ENCODE results near the gene OPCML.

OPCML gene

GRCh38 chr11:132579634-132580327, 952.5 kb downstream of the OPCML start:
- Histone ChIP-seq H4K20me1 (ENCODE audit: insufficient read depth, low read length, poor library complexity, severe bottlenecking) (no peaks in the 10 kb centered on the region), H3K4me1 (ENCODE audit: insufficient read depth, low read length, poor library complexity, severe bottlenecking) (no peaks in the 10 kb centered on the region), H3K4me2 (ENCODE audit: low read depth, low read length, poor library complexity, severe bottlenecking) (no peak overlapping the region), H3K27me3 (ENCODE audit: insufficient read depth, low read length, poor library complexity, severe bottlenecking) (no peaks in the 10 kb centered on the region), H3F3A (ENCODE audit: low read depth) (no peaks in the 10 kb centered on the region), H3K4me3 (ENCODE audit: low read length, poor library complexity, severe bottlenecking) (no peak overlapping the region), H3K9me2 (replicated peaks; ENCODE audit: low read depth, low read length) (no peaks in the 10 kb centered on the region), H3K79me2 (ENCODE audit: insufficient read depth, low read length) (no peaks in the 10 kb centered on the region), H3K9ac (ENCODE audit: low read depth, low read length, poor library complexity, severe bottlenecking) (no peak overlapping the region), H3K36me3 (ENCODE audit: insufficient read depth, low read length) (no peaks in the 10 kb centered on the region), H3K9me3 (ENCODE audit: insufficient read depth, low read depth, low read length) (no peaks in the 10 kb centered on the region; the same call in 1 of the 2 replicates), H2AFZ (ENCODE audit: low read length) (no peak overlapping the region)
- no peak for TF ChIP-seq CTCF (conservative IDR thresholded peaks at IDR 0.05; ENCODE audit: low read length)
- no peak for TF ChIP-seq EZH2phosphoT487 (IDR thresholded peaks at IDR 0.05; ENCODE audit: borderline replicate concordance)

- H3K9me2 ChIP-seq (replicated peaks; ENCODE audit: low read depth, low read length): no peaks in the 10 kb centered on the region
- no peak overlapping the region for H3K9ac ChIP-seq (ENCODE audit: low read depth, low read length, poor library complexity, severe bottlenecking)
- no peak overlapping the region for H3K4me2 ChIP-seq (ENCODE audit: low read depth, low read length, poor library complexity, severe bottlenecking)
Measured at GRCh38 chr11:132579136-132579535, 953.2 kb downstream of the OPCML start.

GRCh38 chr11:132578580-132578979, 953.7 kb downstream of the OPCML start:
- no peaks in the 10 kb centered on the region for H3K36me3 ChIP-seq (ENCODE audit: insufficient read depth, low read length)
- H3K9me3 ChIP-seq (ENCODE audit: insufficient read depth, low read depth, low read length): no peaks in the 10 kb centered on the region
- no peak overlapping the region for H3K9ac ChIP-seq (ENCODE audit: low read depth, low read length, poor library complexity, severe bottlenecking)

More at GRCh38 chr11:132579136-132579535, 953.2 kb downstream of the OPCML start:
- H3K36me3 ChIP-seq (ENCODE audit: insufficient read depth, low read length): no peaks in the 10 kb centered on the region
- H3K4me3 ChIP-seq (ENCODE audit: low read length, poor library complexity, severe bottlenecking): no peak overlapping the region
- no peak for TF ChIP-seq CTCF (conservative IDR thresholded peaks at IDR 0.05; ENCODE audit: low read length)
- TF ChIP-seq EZH2phosphoT487 (IDR thresholded peaks at IDR 0.05; ENCODE audit: borderline replicate concordance): no peak
- H3K79me2 ChIP-seq (ENCODE audit: insufficient read depth, low read length): no peaks in the 10 kb centered on the region
- H3K9me3 ChIP-seq (ENCODE audit: insufficient read depth, low read depth, low read length): no peaks in the 10 kb centered on the region; the same call in 1 of the 2 replicates
- no peaks in the 10 kb centered on the region for H3K4me1 ChIP-seq (ENCODE audit: insufficient read depth, low read length, poor library complexity, severe bottlenecking)
- no peak overlapping the region for H2AFZ ChIP-seq (ENCODE audit: low read length)
- no peaks in the 10 kb centered on the region for H4K20me1 ChIP-seq (ENCODE audit: insufficient read depth, low read length, poor library complexity, severe bottlenecking)
- H3F3A ChIP-seq (ENCODE audit: low read depth): no peaks in the 10 kb centered on the region
- no peaks in the 10 kb centered on the region for H3K27me3 ChIP-seq (ENCODE audit: insufficient read depth, low read length, poor library complexity, severe bottlenecking)

More at GRCh38 chr11:132578580-132578979, 953.7 kb downstream of the OPCML start:
- H3K9me2 ChIP-seq (replicated peaks; ENCODE audit: low read depth, low read length): no peaks in the 10 kb centered on the region
- TF ChIP-seq EZH2phosphoT487 (IDR thresholded peaks at IDR 0.05; ENCODE audit: borderline replicate concordance) (no peak), CTCF (conservative IDR thresholded peaks at IDR 0.05; ENCODE audit: low read length) (no peak)
- H3K4me1 ChIP-seq (ENCODE audit: insufficient read depth, low read length, poor library complexity, severe bottlenecking): no peaks in the 10 kb centered on the region
- no peak overlapping the region for H2AFZ ChIP-seq (ENCODE audit: low read length)
- no peaks in the 10 kb centered on the region for H4K20me1 ChIP-seq (ENCODE audit: insufficient read depth, low read length, poor library complexity, severe bottlenecking)
- no peaks in the 10 kb centered on the region for H3K79me2 ChIP-seq (ENCODE audit: insufficient read depth, low read length)
- H3F3A ChIP-seq (ENCODE audit: low read depth): no peaks in the 10 kb centered on the region
- H3K4me2 ChIP-seq (ENCODE audit: low read depth, low read length, poor library complexity, severe bottlenecking): no peak overlapping the region
- H3K27me3 ChIP-seq (ENCODE audit: insufficient read depth, low read length, poor library complexity, severe bottlenecking): no peaks in the 10 kb centered on the region
- H3K4me3 ChIP-seq (ENCODE audit: low read length, poor library complexity, severe bottlenecking): no peak overlapping the region
